HEK293 (cell line): Measurements from ENCODE around the gene SQOR.

Experiments used
- CTCF ChIP-seq: fragments of 450-650 bp; formaldehyde crosslinking; IDR thresholded peaks from 2 replicates; pipeline ENCODE4 v1.5.1; 2016; ENCODE audit warnings: missing biosample characterization, missing genetic modification characterization
- HIC1 ChIP-seq: fragments of 450-650 bp; formaldehyde crosslinking; IDR thresholded peaks from 2 replicates; pipeline ENCODE4 v1.5.1; 2016; ENCODE audit warnings: missing biosample characterization, missing genetic modification characterization
- MYNN ChIP-seq: fragments of 450-650 bp; formaldehyde crosslinking; IDR thresholded peaks from 2 replicates; pipeline ENCODE4 v1.5.1; 2016; ENCODE audit warnings: missing biosample characterization, missing genetic modification characterization, borderline replicate concordance
- OSR2 ChIP-seq: fragments of 450-650 bp; formaldehyde crosslinking; IDR thresholded peaks from 2 replicates; pipeline ENCODE4 v1.5.1; 2016; ENCODE audit warnings: missing biosample characterization, missing genetic modification characterization
- SETDB1 ChIP-seq: IDR thresholded peaks from one replicate; pipeline ENCODE4 v1.6.1; 2017; ENCODE audit warnings: mild to moderate bottlenecking, low read length, moderate library complexity, mixed read lengths; ENCODE audit not compliant: insufficient read length
- ZBTB6 ChIP-seq: fragments of 450-650 bp; formaldehyde crosslinking; IDR thresholded peaks from 2 replicates; pipeline ENCODE4 v1.5.1; 2017; ENCODE audit warnings: missing biosample characterization, missing genetic modification characterization
- ZNF24 ChIP-seq: fragments of 450-650 bp; formaldehyde crosslinking; IDR thresholded peaks from 2 replicates; pipeline ENCODE4 v1.5.1; 2016; ENCODE audit warnings: missing biosample characterization, missing genetic modification characterization
- ZNF350 ChIP-seq: fragments of 450-650 bp; formaldehyde crosslinking; IDR thresholded peaks from 2 replicates; pipeline ENCODE4 v1.5.0; 2017; ENCODE audit warnings: missing biosample characterization, mild to moderate bottlenecking, missing genetic modification characterization
- ZNF37A ChIP-seq: fragments of 450-650 bp; IDR thresholded peaks from 2 replicates; pipeline ENCODE4 v1.5.1; 2018; ENCODE audit warnings: missing biosample characterization, missing genetic modification characterization
- ZNF501 ChIP-seq: fragments of 450-650 bp; formaldehyde crosslinking; IDR thresholded peaks from 2 replicates; pipeline ENCODE4 v1.5.1; 2016; ENCODE audit warnings: missing biosample characterization, missing genetic modification characterization
- ZNF529 ChIP-seq: fragments of 450-650 bp; formaldehyde crosslinking; IDR thresholded peaks from 2 replicates; pipeline ENCODE4 v1.5.1; 2017; ENCODE audit warnings: missing genetic modification characterization, missing biosample characterization; ENCODE audit not compliant: insufficient replicate concordance
- ZNF747 ChIP-seq: fragments of 450-650 bp; formaldehyde crosslinking; IDR thresholded peaks from 2 replicates; pipeline ENCODE4 v1.5.1; 2016; ENCODE audit warnings: missing biosample characterization, missing genetic modification characterization
- ZSCAN4 ChIP-seq: fragments of 450-650 bp; formaldehyde crosslinking; IDR thresholded peaks from 2 replicates; pipeline ENCODE4 v1.5.1; 2017; ENCODE audit warnings: missing biosample characterization, missing genetic modification characterization

DNA sequence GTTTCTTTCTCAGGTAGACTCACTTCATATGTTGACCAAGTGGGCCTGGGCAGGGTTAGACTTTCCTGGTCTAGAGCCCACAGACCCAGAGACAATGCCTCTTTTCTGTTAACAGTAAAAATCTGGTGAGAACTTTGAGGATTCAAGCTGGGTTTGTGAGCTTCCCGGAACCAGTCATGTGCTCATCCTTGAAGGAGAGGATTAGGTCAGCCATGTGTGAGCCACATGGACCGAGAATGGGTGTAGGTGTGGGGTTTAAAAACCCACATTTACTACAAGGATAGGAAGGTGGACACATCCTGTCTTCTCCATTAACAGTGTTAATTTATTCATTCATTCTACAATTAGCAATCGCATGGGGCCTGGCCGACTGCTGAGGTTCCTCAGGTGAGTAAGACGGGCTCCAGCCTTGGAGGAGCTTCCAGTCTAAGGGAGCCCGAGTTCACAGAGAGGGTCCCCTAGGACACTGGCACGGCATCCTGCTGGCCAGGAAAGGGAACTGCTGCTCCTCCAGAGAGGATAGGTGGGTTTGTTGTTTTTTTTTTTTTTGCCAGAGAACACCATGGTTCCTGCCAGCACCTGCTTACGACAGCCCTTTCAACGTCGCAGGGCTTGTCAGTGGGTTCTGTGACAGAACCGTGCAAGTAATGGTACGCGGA, 69.0 kb downstream of the SQOR start:
- TF ChIP-seq SETDB1, result no peak
- TF ChIP-seq ZNF37A, result no peak
- TF ChIP-seq ZNF747, result no peak
- no peak for TF ChIP-seq HIC1 (tag by site-specific recombination)
- TF ChIP-seq CTCF (tag by site-specific recombination), result no peak
- no peak for TF ChIP-seq MYNN (tag by site-specific recombination)
- no peak for TF ChIP-seq ZNF350 (tag by site-specific recombination)
- no peak for TF ChIP-seq ZNF24 (tag by site-specific recombination)
- no peak for TF ChIP-seq ZBTB6
- TF ChIP-seq ZNF501 (tag by site-specific recombination), result no peak
- TF ChIP-seq ZSCAN4 (tag by site-specific recombination), result no peak
- no peak for TF ChIP-seq OSR2
- TF ChIP-seq ZNF529 (tag by site-specific recombination), result no peak
